Kidney glomerular epithelial cell (primary cell): ENCODE measurements around the gene HM13.
A peak's percentile ranks its signal among the peaks of the same experiment; 100 is the strongest.
"Not testable (repeated sequence)": the region's sequence is repeated elsewhere in the genome, so short reads cannot be mapped to it uniquely, and the experiment has no call there.

Experiments used
- DNase-seq: peaks from one replicate; lab custom pipeline; 2025; lab: John Stamatoyannopoulos, UW

The HM13 gene

DNA sequence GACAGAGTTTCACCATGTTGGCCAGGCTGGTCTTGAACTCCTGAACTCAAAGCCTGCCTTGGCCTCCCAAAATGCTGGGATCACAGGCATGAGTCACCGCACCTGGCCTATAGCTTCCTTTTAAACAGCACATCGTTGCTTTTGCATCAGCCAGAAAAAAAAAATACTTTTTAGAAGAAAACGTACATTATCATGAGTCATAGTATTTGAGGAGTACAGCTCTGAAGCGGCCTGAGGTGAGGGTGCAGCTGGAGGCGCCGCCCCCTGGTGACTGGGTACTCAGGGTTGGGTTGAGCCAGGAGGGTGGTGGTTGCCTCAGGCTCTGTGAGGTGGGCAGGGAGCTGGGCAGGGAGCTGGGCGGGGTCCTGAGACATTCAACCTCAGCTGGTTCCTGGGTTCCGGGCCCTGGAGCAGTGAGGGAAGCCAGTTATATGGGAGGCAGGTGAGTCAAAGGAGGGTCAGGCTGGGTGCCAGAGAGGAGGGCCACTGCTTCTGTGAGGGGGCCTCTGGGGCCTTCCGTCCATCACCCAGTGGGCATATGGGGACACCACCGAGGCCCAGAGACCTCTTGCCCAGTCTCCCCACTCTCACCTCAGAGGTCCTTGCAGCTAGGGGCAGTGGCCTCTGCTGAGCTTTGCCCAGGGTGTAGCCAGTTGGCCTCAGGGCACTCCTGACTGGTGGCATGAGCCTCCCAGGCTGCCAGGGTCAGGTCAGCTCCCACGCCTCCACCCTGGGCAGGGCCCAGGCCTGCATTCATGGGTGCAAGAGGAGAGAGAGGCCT is 79.2 kb downstream of the HM13 start:
- DNase-seq: peak; percentile 55

DNA sequence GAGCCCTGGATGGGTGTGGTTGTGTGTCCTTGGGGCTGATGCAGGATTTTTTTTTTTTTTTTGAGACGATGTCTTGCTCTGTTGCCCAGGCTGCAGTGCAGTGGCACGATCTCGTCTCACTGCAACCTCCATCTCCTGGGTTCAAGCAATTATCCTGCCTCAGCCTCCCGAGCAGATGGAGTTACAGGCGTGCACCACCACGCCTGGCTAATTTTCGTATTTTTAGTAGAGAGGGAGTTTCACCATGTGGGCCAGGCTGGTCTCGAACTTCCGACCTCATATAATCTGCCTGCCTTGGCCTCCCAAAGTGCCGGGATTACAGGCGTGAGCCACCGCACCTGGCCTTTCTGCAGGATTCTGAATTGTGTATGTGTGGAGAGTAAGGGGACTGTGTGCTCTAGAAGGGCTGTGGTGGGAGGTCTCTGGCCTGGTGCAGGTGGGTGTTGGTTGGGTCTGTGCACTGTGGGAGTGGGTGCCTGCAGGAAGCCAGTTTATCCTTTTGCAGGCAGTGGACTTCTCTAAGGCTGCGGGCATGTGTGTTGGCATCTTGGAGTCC is 79.8 kb downstream of the HM13 start:
- no peak for DNase-seq

DNA sequence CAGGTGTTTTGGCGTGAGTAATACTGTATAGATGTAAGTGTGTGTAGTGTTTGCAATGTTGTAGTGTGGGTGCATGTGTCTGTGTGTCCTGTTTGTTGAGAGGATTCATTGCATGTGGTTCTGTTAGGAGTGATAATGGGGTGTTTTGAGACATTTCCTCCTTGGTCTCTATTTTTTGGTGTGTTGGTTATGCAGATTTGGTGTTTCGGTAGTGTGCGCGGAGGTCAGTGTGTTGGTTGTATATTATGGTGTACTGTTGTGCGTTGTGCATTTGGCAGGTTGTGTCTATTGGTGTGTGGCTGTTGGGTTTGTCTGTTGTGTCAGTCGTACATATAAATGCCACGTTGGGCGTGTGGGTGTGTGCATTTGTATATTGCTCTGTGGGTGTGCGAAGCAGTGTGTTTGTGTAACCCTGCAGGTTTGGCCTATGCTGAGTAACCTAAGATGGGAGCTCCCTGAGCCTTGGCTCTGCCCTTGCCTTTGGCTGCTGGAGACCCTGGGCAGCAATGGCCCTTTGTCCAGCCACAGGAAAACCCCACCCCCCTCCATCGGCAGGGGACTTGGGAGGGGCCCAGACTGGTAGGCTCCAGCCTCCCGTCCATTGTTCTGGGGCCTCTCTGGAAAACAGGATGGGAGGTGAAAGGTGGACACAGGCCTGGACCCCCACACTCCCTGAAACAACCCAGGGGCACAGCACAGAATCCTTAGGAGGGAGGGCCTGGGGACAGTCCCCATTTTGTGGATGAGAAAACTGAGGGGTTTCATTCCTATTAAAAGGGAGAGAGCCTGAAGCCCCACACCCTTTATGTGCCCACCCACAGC is 80.5 kb downstream of the HM13 start:
- DNase-seq: no peak

DNA sequence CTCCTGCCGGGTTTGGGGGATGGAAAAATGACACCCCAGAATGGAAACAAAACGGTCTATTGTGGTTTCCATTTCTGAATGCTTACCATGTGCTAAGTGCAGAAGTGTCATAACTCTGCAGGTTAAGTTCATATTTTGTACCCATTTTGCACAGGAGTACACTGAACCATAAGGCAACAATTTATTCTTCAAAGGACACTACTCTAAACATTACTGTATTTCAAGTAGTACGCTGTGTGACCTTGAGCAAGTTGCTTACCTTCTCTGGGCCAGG is 81.1 kb downstream of the HM13 start:
- no peak for DNase-seq

DNA sequence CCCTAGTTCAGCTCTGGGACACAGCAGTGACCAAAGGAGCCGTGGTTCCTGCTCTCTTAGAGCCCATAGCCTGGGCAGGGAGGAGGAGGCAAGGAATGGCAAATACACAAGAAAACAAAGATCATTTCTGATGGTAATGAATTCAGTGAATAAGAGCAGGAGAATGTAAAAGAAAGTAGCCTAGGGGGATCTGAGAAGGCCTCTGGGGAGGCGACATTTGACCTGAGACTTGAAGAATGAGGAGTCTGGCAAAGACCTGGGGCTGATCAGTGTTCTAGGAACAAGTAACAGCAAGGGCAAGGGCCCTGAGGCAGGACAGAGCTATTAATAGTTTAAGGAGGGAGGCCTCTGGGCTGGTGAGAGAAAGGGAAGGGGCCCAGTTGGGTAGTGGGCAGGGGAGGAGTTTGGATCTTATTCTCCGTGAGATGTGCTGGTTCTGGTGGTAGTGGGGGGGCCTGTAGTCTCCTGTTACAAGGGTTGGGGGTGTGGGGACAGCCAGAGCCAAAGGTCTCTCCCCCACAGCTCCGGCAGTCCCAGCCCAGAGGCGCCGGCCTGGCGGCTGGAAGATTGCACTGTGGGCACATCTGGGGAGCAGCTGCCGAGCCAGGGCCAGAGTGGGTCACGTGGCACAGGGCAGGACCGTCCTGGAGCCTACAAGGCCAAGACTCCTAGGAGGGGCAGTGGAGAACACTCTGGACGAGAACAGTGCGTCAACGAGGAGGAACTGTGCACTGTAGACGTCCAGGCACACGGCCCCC is 81.6 kb downstream of the HM13 start:
- peak; percentile 13 for DNase-seq

DNA sequence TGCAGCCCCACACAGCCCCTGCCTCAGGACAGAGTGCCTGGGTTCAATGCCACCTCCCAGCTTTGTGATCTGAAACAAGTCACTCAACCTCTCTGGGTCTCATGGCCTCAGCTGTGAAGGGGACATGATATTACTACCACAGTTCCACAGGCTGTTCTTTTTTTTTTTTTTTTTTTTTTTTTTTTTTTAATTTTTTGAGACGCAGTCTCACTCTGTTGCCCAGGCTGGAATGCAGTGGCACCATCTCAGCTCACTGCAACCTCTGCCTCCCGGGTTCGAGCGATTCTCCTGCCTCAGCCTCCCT is 82.1 kb downstream of the HM13 start:
- not testable (repeated sequence) for DNase-seq

DNA sequence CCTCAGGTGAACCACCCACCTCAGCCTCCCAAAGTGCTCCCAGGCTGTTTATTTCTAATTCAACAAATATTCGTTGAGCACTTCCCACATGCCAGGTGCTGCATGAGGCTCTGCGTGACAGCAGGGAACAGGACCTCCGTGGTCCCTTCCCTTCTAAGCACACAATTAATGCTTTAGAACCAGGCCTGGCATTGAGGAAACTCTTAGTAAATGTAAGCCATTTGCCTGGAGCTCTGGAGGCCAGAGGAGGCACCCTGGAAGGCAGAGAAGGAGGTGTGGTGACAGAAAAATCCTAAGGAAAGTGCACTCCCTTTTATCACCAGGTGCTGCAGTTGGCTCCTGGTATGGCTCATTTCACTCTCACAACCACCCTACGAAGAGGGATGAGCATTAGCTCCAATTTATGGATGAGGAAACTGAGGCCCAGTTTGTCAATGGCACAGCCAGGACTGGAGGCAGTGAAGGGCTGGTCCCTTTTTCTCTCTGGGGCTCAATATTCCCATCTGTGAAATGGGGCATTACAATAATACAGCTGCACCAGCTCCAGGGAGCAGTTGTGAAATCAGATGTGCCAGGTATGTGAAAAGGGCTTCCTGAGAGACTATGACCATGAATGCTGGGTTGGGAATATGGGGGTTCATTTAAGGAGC is 82.7 kb downstream of the HM13 start:
- DNase-seq: no peak

DNA sequence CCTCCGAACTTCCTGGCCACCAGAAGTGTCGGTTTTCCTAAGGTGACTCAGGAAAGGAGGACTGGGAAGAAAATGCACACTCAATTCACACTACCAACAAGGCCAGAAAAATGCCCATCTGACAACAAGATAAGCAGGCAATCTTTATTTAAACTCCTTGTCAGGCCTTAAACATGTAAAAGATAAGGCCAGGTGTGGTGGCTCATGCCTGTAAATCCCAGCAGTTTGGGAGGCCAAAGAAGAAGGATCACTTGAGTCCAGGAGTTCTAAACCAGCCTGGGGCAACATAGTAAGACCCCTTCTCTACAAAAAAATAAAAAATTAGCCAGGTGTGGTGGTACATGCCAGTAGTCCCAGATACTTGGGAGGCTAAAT is 83.2 kb downstream of the HM13 start:
- no peak for DNase-seq

DNA sequence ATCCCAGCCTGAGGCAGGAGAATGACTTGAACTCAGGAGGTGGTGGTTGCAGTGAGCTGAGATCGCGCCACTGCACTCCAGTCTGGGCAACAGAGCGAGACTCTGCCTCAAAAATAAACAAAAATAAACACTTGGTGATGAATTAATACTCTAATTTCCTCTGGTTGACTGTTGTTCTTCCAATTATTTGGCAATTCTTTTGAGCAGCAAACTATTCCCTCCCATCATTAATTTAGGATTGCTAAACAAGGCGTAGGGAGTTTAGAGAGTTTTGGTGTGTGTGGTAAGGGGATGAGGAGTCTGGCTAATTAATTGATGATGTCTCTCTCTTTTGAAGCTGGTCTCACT is 88.2 kb downstream of the HM13 start:
- no peak for DNase-seq

DNA sequence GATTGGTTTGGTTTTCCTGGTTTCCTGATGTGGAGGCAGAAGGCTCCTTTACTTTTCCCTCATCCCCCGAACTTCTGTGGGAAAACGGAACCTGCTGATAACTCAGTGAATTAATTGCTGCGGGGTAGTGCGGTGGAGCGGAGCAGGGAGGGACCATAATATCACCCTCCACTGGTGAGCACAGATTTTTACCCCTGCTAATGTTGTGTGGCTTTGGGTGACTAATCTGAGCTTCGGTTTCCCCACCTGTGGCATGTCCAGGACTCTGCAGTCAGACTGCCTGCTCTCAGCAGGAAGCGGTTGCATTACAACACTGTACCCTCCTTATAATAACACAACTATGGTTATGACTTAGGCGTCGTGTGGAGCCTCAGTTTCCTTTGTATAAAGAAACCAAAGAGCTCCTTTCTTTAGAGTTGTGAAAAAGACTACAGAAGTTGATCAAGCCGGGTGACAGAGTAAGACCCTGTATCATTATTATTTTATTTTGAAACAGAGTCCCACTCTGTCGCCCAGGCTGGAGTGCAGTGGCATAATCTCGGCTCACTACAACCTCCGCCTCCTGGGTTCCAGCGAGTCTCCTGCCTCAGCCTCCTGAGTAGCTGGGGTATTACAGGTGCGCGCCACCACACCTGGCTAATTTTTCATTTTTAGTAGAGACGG is 88.7 kb downstream of the HM13 start:
- DNase-seq: peak; percentile 92

DNA sequence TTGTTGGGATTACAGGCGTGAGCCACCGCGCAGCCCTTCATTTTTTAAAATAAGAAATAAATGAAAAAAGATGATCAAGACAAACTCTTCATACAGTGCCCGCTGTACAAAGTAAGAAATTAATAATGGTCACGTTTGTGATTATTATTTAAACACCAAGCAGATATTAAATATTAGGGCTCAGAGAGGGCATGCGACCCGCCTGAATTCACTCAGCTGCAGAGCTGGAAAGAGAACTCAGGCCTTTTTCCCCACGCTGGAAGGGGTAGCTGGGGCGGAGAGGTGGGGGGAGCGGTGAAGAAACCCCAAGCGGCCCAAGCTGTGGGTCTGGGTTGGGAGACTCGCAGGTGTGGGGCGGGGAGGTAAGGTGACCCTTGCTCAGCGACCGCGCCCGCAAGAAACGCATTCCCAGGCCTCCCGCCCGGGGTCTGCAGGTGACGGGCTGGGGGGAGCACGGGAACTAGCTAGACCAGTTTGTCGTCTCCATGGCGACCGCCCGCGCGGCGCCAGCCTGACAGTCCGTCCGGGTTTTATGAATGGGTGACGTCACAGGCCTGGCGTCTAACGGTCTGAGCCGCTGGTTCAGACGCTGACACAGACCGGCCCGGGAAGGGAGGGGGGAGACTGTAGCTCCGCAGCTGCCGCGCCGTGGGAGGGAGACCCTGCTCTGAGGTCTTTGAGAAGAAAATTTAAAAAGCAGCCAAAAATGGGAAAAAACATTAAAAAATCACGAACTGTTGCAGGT is 89.8 kb downstream of the HM13 start:
- peak; percentile 96 for DNase-seq

DNA sequence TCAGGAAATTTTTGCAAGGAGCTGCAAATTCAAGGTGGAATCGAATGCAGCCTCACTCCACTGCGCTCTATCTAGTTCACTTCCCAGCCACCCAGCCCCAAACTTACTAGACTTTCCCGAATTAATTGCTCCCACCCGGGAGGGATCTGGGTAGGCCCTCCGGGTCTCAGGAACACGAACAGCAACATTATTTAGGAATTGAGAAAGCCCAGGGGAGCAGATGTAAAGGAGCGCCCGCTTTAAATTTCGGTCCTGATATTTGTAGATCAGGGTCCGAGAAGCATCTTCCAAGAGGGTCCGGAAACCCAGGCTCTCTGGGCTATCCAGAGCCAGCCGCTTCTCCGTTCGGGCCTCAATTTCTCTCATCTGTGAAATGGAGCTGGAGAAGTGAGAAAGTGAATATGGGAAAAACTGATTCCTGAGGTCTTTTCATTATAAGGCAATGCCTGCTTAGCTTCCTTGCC is 90.4 kb downstream of the HM13 start:
- no peak for DNase-seq

DNA sequence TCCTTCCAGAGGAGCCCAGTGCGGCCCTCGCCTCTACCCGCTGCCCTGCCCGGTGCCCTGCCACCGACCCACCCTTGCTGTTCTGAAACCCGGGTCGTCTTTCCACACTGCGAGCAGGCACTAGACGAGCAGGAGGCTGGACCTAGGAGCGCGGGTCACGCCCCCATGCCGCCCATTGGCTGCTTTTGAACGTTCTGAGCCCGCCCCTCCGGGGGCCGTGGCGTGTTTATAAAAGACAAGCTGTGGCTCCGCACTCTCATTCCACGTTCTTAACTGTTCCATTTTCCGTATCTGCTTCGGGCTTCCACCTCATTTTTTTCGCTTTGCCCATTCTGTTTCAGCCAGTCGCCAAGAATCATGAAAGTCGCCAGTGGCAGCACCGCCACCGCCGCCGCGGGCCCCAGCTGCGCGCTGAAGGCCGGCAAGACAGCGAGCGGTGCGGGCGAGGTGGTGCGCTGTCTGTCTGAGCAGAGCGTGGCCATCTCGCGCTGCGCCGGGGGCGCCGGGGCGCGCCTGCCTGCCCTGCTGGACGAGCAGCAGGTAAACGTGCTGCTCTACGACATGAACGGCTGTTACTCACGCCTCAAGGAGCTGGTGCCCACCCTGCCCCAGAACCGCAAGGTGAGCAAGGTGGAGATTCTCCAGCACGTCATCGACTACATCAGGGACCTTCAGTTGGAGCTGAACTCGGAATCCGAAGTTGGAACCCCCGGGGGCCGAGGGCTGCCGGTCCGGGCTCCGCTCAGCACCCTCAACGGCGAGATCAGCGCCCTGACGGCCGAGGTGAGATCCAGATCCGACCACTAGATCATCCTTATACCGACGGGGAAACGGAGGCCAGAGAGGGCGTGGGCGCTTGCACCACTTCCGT is 91.0 kb downstream of the HM13 start, which contains the start of gene ID1:
ID1 (plus strand) TSS at position 259 of the 871 bp plus-strand sequence; CDS start at position 358, 99 bp downstream.
- peak; percentile 96 for DNase-seq

DNA sequence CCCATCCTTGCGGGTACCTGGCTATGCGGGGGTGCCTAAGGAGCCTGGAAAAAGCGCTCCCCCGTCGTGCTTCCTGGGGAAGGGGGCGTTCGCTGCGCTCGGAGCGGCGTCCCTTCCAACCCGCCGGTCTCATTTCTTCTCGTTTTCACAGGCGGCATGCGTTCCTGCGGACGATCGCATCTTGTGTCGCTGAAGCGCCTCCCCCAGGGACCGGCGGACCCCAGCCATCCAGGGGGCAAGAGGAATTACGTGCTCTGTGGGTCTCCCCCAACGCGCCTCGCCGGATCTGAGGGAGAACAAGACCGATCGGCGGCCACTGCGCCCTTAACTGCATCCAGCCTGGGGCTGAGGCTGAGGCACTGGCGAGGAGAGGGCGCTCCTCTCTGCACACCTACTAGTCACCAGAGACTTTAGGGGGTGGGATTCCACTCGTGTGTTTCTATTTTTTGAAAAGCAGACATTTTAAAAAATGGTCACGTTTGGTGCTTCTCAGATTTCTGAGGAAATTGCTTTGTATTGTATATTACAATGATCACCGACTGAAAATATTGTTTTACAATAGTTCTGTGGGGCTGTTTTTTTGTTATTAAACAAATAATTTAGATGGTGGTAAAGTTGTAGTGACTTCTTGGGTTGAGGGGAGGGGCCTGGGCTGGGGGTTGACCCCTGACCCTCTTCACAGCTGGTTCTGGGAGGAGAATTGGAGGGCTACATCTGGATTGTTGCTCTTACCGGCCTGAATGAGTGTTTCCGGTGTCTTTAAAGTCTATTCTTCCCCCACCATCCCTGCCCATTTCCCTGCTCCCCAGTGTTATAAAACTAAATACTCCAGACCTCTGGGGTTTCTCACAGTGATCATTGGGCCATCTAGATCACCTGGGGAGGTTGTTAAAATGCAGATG is 91.9 kb downstream of the HM13 start:
- DNase-seq: peak; percentile 37

DNA sequence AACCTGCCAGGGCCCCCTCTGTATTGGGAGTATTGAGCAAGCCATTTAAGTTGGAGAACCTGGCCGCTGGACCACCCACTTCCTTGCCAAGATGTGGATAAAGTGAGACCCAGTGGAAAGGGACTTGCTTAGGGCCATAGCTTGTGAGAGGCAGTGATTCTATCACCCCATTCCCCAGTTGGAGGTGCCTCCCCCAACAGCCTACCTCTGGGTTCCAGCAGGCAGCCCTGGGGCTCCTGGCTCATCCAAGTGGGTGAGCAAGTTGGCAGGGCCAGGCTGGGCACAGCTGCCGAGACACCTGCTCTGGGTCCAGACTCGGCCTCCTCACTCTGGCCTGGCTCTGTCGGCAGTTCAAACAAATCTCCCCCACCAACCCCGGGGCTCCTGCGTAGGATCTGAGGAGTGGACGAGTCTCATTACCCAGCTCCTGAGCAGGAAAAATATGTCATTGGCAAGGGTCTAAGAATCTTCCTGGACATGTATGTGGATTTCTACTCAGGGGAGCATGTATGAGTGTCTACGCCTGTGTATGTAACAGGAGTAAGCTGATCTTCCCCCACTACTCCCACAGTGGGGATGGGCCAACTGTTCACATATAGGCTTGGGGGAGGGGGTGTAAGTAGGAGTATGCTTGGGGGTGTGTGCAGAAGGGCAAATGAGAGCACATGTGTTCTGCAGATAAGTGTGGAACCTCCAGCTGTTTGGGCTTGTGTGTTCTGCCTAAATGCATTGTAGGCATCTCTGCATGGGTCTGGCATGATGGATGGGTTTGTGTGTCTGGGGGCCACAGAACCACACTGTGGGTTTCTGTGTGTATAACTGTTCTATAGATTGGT is 92.8 kb downstream of the HM13 start:
- peak; percentile 89 for DNase-seq

DNA sequence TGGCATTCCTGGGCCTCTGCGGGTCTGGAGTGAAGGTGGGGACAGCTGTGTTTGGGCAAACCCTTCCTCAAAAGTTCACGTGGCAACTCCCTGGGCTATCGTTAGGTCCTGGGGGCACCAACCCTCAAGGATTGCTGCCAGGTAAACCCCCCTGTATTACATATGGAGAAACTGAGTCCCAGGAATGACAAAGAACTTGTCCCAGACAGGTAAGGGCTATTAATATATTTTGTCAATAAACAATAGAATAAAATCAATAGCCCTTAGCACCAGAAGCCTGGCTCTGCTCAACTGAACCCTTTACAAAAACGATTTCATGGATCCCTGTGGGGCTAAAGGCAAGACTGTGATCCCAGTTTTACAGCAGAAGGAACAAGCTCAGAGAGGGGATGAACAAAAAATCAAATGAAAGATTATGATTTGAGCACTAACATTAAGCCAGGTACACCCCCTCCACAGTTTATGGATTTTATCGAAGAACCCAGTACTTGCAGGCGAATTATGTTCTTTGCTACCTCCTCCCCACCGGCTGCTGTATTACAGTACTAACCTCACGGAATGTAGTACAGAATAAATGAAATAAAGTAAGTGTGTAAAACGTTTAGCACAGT is 93.5 kb downstream of the HM13 start:
- DNase-seq: peak; percentile 71

DNA sequence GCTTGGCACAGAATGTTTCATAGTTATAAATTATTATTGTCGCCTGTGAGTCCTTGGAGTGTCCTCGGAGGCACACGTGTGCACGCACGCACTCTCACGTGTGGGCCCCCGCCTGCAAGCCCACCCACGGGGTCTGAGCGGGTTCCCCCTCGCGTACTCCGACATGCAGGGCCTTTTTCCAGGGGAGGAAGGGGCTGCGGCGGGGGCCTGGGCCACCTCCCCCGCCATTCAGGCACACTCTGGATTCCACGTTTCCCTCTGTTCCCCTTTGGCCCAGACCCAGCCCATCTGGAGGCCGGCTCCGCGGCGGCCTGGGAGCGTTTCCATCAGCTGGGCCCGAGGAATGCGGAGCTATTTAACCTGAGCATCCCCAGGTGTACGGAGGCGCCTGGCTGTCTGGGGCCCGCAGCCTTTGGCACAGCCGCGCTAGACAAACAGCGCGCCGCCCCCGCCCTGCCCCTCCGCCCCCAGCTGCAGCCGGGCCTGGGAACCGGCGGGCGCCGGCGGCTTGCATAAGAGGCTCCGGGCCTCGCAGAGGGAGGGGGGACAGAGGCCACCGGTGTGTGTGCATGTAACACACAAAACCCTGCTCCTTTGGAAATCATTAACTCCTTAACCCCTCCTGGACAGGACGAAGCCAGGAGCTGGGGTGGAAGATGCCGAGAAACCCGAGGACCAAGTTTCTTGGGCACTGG is 94.2 kb downstream of the HM13 start:
- peak; percentile 92 for DNase-seq
